Subcutaneous abdominal adipose tissue (tissue), 5 donors: ENCODE data around the gene NUP62CL.
A peak's percentile ranks its signal among the peaks of the same experiment; 100 is the strongest.
"Not testable (repeated sequence)": the region's sequence is repeated elsewhere in the genome, so short reads cannot be mapped to it uniquely, and the experiment has no call there.

Experiments used
- H3K27ac ChIP-seq: one replicate; pipeline ENCODE4 v1.7.0; 2013; ENCODE audit warnings: low read depth, mild to moderate bottlenecking, inconsistent platforms, low read length, moderate library complexity
- H3K27me3 ChIP-seq, 5 donors: one replicate each; pipeline ENCODE4 v1.7.0; 2013; ENCODE audit warnings: low read length in 5 of 5, inconsistent platforms in 1 of 5; ENCODE audit not compliant: control insufficient read depth in 5 of 5, insufficient read depth in 4 of 5
- H3K36me3 ChIP-seq, 5 donors: one replicate each; pipeline ENCODE4 v1.7.0; 2013; ENCODE audit warnings: low read length in 5 of 5; ENCODE audit not compliant: control insufficient read depth in 5 of 5, insufficient read depth in 5 of 5
- H3K4me1 ChIP-seq, 5 donors: one replicate each; pipeline ENCODE4 v1.7.0; 2013; ENCODE audit warnings: low read length in 5 of 5, mild to moderate bottlenecking in 3 of 5, moderate library complexity in 1 of 5; ENCODE audit not compliant: control insufficient read depth in 5 of 5, insufficient read depth in 5 of 5
- H3K4me3 ChIP-seq, 5 donors: one replicate each; pipeline ENCODE4 v1.7.0; 2013; ENCODE audit warnings: low read length in 5 of 5, low read depth in 1 of 5
- H3K9ac ChIP-seq, 5 donors: one replicate each; pipeline ENCODE4 v1.7.0; 2013; ENCODE audit warnings: low read length in 5 of 5, mild to moderate bottlenecking in 4 of 5, moderate library complexity in 3 of 5
- H3K9me3 ChIP-seq, 5 donors: one replicate each; pipeline ENCODE4 v1.7.0; 2013; ENCODE audit warnings: low read length in 5 of 5; ENCODE audit not compliant: control insufficient read depth in 5 of 5
- donor health status: healthy.
- donor health status: healthy.
- donor health status: healthy.
- donor health status: healthy.
- donor health status: healthy.

The NUP62CL gene

GRCh38 chrX:107199491-107199890, 6.7 kb downstream of the NUP62CL start:
- H3K27ac ChIP-seq, result no peak overlapping the region
- no peaks in the 10 kb centered on the region for H3K36me3 ChIP-seq
- no peaks in the 10 kb centered on the region for H3K4me1 ChIP-seq
- H3K9ac ChIP-seq, result no peak overlapping the region
- H3K4me3 ChIP-seq, result no peak overlapping the region
- H3K27me3 ChIP-seq, result peaks cover 0 to 3% (median 0%) of the 10 kb centered on the region in 5 donors
- H3K9me3 ChIP-seq, result no peaks in the 10 kb centered on the region

GRCh38 chrX:107198074-107198473, 8.2 kb downstream of the NUP62CL start:
- H3K4me3 ChIP-seq, H3K9me3 ChIP-seq, H3K9ac ChIP-seq, H3K27me3 ChIP-seq, H3K36me3 ChIP-seq, H3K27ac ChIP-seq, H3K4me1 ChIP-seq: not testable (repeated sequence)

GRCh38 chrX:107197319-107197718, 8.9 kb downstream of the NUP62CL start:
- H3K9ac ChIP-seq, result no peak overlapping the region
- H3K4me3 ChIP-seq, result no peak overlapping the region
- H3K9me3 ChIP-seq, result no peaks in the 10 kb centered on the region
- peaks cover 0 to 3% (median 0%) of the 10 kb centered on the region in 5 donors for H3K27me3 ChIP-seq
- no peaks in the 10 kb centered on the region for H3K36me3 ChIP-seq
- H3K27ac ChIP-seq, result no peak overlapping the region
- no peaks in the 10 kb centered on the region for H3K4me1 ChIP-seq

GRCh38 chrX:107171369-107172102, 34.7 kb downstream of the NUP62CL start:
- no peak overlapping the region for H3K4me3 ChIP-seq
- H3K4me1 ChIP-seq, result no peaks in the 10 kb centered on the region
- no peaks in the 10 kb centered on the region for H3K36me3 ChIP-seq
- H3K9me3 ChIP-seq, result no peaks in the 10 kb centered on the region
- no peak overlapping the region for H3K27ac ChIP-seq
- H3K9ac ChIP-seq, result no peak overlapping the region
- H3K27me3 ChIP-seq, result peaks cover 0 to 7% (median 3%) of the 10 kb centered on the region in 5 donors

GRCh38 chrX:107168712-107169111, 37.5 kb downstream of the NUP62CL start:
- H3K27me3 ChIP-seq, result peaks cover 0 to 5% (median 3%) of the 10 kb centered on the region in 5 donors
- H3K9me3 ChIP-seq, result no peaks in the 10 kb centered on the region
- no peaks in the 10 kb centered on the region for H3K4me1 ChIP-seq
- H3K9ac ChIP-seq, result no peak overlapping the region
- H3K36me3 ChIP-seq, result no peaks in the 10 kb centered on the region
- H3K27ac ChIP-seq, result no peak overlapping the region
- H3K4me3 ChIP-seq, result no peak overlapping the region

DNA sequence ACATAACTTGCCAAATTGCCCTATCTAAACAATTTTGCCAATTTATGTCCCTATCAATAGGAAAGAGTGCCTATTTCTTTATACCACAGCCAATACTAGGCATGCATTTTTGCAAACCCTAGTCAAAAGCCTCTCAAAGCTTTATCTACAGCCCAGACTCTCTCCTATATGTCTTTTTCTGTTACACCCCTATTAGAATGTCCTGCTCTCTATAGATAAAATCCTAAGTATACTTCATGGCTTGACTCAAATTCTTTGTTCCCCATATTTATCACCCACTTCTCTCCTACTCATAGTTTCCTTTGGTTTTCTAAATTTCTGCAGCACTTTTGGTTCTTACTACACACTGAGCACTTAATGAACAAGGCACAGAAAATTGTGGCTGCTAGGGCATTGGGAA, 38.0 kb downstream of the NUP62CL start:
- Histone ChIP-seq H3K9ac (no peak overlapping the region), H3K36me3 (no peaks in the 10 kb centered on the region), H3K4me3 (no peak overlapping the region), H3K27me3 (peaks cover 0 to 5% (median 3%) of the 10 kb centered on the region in 5 donors), H3K4me1 (no peaks in the 10 kb centered on the region), H3K9me3 (no peaks in the 10 kb centered on the region), H3K27ac (no peak overlapping the region)

DNA sequence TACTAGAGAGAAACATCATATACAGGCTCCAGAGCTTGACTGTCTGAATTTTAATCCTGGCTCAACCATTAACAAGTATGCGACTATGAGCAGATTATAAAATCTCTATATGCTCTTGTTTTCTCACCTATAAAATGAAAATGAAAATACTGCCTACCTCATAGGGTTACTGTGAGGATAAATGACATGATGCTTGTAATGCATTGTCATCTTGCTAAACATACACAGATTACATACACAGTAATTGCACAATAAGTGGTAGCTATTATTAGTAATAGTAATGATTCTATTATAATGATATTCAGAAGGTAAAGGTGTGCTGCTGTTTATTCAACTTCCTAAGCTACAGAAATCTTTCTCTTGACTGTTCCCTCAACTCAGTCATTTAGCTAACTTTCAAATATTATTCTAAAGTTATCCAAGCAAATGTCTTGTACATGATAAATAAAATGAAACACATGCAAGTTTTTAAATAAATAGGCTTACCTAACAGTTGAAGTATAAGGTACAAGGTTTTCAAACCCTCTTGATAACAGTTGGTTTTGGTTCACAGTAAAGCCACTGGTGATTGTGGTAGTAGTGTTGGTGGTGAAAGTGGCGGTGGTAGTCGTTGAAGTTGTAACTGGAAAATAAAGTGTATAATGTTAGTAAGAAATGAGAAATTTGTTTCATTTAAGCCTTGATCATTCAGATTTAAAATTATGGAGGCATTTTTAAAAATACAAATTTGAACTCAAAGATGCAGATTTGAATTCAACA, 38.9 kb downstream of the NUP62CL start:
- no peak overlapping the region for H3K4me3 ChIP-seq
- H3K36me3 ChIP-seq, result no peaks in the 10 kb centered on the region
- H3K9me3 ChIP-seq, result no peaks in the 10 kb centered on the region
- H3K9ac ChIP-seq, result no peak overlapping the region
- H3K4me1 ChIP-seq, result no peaks in the 10 kb centered on the region
- no peak overlapping the region for H3K27ac ChIP-seq
- peaks cover 0 to 5% (median 3%) of the 10 kb centered on the region in 5 donors for H3K27me3 ChIP-seq

- not testable (repeated sequence) for H3K4me3 ChIP-seq, H3K9ac ChIP-seq, H3K27ac ChIP-seq, H3K9me3 ChIP-seq, H3K4me1 ChIP-seq, H3K36me3 ChIP-seq
- H3K27me3 ChIP-seq, result peaks cover 0 to 11% (median 10%) of the 10 kb centered on the region in 5 donors
These were observed 48.6 kb downstream of the NUP62CL start for GRCh38 chrX:107157618-107158017.

- H3K9me3 ChIP-seq, result not testable (repeated sequence)
- H3K4me3 ChIP-seq, result peak overlapping the region in 1 of 5 donors; percentile 17
These were observed 50.4 kb downstream of the NUP62CL start for GRCh38 chrX:107155621-107156430.

More at GRCh38 chrX:107155621-107156430, 50.4 kb downstream of the NUP62CL start:
- peaks cover 0 to 15% (median 11%) of the 10 kb centered on the region in 5 donors for H3K27me3 ChIP-seq
- H3K36me3 ChIP-seq, H3K4me1 ChIP-seq, H3K9ac ChIP-seq, H3K27ac ChIP-seq: not testable (repeated sequence)
